ENCODE data around the gene FOXC1.

- no peak for TF ChIP-seq CTCF (conservative IDR thresholded peaks at IDR 0.05; ENCODE audit: low read depth, low read length)
- no peak for TF ChIP-seq EZH2 (IDR thresholded peaks at IDR 0.05; ENCODE audit: low read length, unreplicated experiment)
Observed at GRCh38 chr6:1608222-1609040, 1.3 kb upstream of the FOXC1 start.
